Esophagus mucosa (tissue), 1 donor: Measurements from ENCODE around the gene AFG3L2. TPM values are rescaled to one million over a fixed set of nuclear protein-coding genes. Genes with fewer than 3 reads are reported as not detected.
A peak's percentile ranks its signal among the peaks of the same experiment; 100 is the strongest.
"Not testable (repeated sequence)": the region's sequence is repeated elsewhere in the genome, so short reads cannot be mapped to it uniquely, and the experiment has no call there.

Source experiments
- ATAC-seq: fragments of 200-7000 bp; cut with Tn5 transposase; one replicate; pipeline ENCODE4 v1.9.1; 2020
- total RNA-seq: library from RNA; stranded (reverse); gene quantifications from one replicate; pipeline ENCODE4 v1.2.4, GENCODE V29; 2023
- donor health status: DM: yes; HTN: yes; CAD: no.

Gene AFG3L2
- total RNA-seq, result 43.1 TPM

GRCh38 chr18:12376754-12377555 lies at the start of gene AFG3L2:
Gene AFG3L2 (minus strand): TSS chr18:12377227. CDS start chr18:12377082, 145 bp downstream.
- ATAC-seq, result peak; percentile 96

DNA sequence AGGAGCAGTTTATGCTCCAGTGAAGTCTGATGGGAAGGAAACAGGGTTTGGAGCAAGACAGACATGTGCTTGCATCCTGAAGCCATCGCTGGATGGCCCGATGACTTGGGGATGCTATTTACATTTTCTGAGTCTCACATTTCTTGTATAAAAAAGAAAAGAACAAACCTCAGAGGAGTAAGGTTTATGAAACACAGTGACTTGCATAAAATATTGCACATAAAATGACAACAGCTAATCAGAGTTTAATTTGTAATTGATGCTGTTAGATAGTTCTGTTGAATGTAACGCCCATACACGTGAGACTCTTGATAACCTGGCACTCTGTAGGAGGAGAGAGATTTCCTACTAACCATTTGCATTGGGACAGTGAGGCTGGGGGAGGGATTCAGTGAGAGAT lies 47.2 kb upstream of the AFG3L2 start:
- no peak for ATAC-seq

DNA sequence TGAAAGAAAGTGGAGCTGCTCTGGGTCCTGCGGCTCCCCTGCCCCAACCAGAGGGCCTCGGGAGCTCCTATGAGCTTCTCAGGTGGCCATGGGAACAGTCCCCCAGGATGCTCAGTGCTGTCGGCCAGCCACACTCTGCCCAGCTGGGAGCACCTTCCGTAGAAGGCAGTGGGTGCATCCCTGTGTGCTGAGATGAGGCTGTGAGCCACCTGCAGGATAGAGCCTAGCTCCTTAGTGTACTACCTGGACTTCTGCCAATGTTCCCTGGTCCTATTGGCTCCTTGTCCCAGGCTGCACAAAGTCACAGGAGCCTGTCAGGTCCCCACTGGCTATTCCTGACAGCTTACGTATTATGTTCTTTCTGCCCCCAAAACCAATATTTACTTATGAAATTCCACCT lies 46.8 kb upstream of the AFG3L2 start:
- no peak for ATAC-seq

GRCh38 chr18:12423393-12423792 lies 46.4 kb upstream of the AFG3L2 start:
- no peak for ATAC-seq

DNA sequence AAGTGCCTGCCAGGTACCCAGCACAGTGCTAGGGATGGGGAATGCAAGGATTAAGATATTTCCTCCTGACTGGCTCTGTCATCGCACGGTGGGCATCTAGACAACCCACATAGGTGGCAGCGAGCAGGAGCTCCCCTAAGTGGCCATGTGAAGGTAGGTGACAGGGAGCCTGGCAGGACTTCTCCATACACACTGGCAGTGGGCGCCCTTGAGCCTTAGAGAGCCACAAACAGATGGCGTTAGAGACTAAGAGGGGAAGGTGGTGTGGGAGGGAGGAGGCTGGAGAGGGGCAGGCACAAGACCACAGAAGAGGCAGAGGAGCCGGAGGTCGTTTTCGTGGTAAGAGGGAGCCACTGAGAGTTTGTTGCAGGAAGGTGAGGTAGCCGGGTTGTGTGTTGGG lies 45.9 kb upstream of the AFG3L2 start:
- ATAC-seq, result no peak

DNA sequence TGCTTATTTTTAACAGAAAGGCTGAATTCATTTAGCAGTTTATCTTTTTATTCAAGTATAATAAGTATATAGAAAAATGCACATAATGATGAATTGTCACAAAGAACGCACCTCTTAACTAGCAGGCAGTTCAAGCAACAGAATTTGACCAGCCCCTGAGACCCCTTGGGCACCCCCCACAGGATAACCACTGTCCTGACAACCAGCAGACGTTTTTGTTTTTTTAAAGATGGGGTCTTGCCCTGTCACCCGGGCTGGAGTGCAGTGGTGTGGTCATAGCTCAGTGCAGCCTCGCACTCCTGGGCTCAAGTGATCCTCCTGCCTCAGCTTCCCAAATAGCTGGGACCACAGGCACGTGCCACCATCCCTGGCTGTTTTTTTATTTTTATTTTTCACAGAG lies 44.7 kb upstream of the AFG3L2 start:
- ATAC-seq, result no peak

- ATAC-seq, result no peak
Measured at GRCh38 chr18:12420821-12421421, 43.9 kb upstream of the AFG3L2 start.

DNA sequence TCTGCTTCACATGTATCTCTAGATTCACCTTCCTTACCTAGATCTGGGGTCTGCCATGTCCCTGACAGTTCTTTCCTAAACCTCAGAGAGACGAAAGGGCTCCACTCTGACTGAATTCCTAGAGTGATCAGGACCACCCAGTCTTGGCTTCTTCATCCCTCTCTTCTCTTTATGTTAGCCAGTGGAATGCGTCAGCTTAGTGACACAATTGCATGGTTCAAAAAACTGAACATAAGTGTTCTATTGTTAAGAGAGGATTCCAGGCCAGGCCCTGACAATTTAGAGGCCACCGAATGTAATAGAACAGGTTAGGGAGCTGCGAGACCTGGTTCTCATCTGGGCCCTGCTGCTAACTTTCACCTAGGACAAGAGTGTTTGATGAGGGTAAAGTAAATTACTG lies 40.7 kb upstream of the AFG3L2 start:
- ATAC-seq, result no peak

DNA sequence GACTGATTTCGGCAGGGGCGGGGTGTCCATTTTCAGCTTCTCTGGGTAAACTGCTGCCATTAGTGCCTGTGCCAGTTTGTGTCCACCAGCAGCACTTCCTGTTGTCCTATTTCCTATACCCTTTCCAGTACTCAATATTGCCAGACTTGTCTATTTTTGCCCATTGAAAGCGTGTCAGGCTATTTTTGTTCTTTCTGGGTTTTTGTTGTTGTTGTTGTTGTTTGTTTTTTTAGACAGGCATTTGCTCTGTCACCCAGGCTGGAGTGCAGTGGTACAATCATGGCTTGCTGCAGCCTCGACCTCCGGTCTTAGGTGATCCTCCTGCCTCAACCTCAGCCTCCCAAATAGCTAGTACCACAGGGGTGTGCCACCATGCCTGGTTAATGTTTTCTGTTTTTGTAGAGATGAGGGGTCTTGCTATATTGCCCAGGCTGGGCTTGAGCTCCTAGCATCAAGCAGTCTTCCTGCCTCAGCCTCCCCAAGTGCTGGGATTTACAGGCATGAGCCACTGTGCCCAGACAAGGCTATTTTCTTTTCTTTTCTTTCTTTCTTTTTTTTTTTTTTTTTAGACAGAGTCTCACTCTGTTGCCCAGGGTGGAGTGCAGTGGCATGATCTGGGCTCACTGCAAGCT lies 39.2 kb upstream of the AFG3L2 start:
- ATAC-seq, result no peak

DNA sequence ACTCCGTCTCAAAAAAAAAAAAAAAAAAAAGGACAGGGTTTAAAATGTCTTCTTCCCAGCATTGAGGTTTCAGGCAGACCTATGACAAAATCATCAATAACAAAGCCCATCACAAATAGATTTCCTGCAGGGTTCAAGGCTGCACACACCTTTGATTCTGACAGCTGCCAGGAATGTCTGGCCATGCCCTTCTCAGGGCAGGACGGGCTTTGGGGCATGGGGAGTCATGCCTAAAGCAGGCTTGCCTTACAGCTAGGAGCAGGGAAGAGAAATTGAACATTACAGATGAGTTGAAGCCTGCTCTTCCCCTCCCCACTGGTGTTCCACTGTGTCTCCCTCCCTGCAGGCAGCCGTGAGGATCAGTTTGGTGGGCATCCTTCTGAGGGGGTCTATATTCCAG lies 34.4 kb upstream of the AFG3L2 start:
- no peak for ATAC-seq

DNA sequence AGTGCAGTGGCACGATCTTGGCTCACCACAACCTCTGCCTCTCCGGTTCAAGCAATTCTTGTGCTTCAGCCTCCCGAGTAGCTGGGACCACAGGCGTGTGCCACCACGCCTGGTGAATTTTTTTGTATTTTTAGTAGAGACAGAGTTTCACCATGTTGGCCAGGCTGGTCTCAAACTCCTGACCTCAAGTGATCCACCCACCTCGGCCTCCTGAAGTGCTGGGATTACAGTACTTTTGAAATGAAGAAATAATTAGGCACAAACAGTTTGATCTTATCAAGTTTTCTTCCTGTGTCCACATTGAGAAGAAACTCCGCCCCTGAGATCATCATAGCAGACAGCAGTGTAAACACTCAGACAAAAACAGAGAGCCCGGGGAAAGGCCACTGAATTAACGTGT lies 33.7 kb upstream of the AFG3L2 start:
- ATAC-seq, result not testable (repeated sequence)

DNA sequence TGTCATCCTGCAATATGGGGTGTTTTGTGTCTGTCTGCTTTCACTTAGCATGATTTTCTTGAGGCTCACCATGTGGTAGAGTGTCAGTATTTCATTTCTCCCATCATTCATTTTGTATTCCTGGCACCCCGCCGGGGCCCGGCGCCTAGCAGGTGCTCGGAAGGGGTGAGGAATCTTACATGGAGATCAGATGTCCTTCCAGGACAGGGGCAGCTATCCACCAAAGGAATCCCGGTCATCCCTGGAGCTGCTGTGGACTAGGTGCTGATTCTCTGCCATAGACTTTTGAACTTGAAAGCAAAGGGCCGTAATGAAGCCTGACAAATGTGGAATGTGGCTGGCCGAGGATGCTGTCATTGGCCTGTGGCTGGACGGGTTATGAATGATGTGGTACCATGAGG lies 33.1 kb upstream of the AFG3L2 start:
- no peak for ATAC-seq

DNA sequence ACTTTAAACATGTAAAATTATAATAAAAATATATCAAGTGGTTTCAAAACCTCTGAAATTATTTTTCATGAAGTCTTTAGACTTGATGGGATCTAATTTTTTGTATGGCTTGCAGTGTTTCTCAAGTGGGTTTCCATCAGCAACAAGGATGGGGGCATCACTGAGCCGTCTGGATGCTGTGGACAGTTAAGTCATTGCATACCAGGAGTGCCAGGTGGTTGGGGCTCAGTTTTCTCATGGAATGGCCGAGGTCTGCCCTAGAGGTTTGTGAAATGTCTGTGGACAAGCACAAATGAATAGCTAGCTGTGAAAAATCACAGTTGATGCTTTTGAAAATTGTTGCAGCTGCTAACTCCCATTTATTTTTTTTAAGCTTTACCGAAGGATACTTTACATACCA lies 32.4 kb upstream of the AFG3L2 start:
- no peak for ATAC-seq

DNA sequence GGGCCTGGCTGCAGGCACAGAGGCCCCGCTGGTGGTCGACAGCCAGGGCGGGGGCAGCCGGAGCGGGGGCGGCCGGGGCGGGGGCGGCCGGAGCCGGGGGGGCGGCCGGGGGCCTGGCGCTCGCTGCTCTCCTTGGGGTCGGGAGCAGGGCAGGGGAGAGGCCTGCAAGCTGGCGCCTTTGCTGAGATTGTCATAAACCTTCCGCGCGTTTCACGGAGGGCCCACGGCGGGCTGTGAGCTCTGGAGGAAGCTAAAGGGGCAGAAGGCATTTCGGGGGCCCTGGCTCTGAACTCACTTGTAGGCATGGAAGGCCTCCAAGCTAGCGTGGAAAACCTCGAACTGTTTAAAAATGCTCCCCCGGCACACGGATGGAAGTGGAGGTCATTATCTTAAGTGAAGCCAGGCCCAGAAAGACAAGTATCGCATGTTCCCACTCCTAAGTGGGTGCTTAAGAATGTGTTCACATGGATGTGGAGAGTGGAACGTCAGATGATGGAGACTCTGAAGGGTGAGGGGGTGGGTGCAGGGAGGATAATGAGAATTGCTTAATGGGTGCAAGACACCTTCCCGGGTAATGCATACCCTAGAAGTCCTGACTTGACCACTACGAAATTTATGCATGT lies 31.3 kb upstream of the AFG3L2 start:
- ATAC-seq, result no peak

GRCh38 chr18:12406371-12407111 lies 29.5 kb upstream of the AFG3L2 start:
- no peak for ATAC-seq

- no peak for ATAC-seq
Measured at GRCh38 chr18:12405066-12405465, 28.0 kb upstream of the AFG3L2 start.

- ATAC-seq, result no peak
Measured at GRCh38 chr18:12403601-12404506, 26.8 kb upstream of the AFG3L2 start.

DNA sequence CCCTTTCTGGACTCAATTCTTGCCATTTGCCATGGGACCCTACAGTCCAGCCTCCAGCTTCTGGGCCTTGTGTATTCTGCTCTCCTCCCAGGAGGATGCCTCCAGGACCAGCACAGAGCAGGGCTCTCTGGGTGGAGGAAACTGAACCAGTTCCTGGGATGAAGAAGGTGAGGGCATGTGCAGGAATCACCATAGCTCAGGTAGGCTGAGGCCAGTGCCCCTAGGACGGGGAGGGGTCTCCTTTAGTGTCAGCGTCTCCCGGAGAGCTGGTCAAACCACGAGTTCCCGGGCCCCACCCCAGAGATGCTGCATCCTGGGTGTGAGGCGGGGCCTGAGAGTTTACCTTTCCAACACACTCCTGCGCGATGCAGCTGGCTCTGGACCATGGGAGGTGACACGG lies 24.9 kb upstream of the AFG3L2 start:
- peak; percentile 12 for ATAC-seq

DNA sequence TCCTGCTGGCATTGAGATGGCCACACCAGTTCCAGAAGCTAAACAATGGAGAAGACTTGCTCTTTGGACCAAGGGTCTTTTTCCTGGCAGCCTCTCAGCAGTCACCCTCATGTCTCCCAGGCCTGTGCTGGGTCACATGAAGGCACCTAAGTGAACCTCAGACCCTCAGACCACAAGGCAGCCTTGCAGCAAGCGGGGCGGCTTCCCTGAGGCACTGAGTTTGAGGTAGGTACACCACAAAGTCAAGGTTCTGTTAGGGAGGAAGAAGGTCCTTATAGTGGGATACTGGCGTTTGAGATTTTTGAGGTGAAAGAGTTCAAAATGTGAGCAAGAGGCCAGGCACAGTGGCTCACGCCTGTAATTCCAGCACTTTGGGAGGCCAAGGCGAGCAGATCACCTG lies 22.2 kb upstream of the AFG3L2 start:
- ATAC-seq, result no peak

GRCh38 chr18:12398625-12399024 lies 21.6 kb upstream of the AFG3L2 start:
- ATAC-seq, result no peak

- no peak for ATAC-seq
Measured at GRCh38 chr18:12397793-12398192, 20.8 kb upstream of the AFG3L2 start.

DNA sequence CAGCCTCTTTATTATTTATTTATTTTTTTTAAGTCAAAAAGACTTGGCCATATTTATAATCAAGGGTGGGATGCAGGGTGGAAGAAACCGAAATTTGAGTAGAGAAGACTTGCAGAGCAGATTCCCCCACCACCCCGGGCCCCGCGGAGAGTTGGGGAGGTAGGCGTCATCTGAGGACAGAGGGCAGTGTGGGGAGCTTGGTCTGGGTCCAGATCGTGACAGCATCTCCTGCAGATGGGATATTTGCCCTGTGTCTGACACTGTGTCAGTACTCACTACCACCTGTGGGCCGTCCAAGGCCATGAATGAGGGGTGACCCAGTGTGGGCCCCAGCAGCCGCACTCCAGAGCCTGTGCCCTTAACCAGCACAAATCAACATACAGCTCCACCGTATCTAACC lies 20.2 kb upstream of the AFG3L2 start:
- no peak for ATAC-seq
